Measurements from ENCODE around the gene FAM20A.

FAM20A gene

DNA sequence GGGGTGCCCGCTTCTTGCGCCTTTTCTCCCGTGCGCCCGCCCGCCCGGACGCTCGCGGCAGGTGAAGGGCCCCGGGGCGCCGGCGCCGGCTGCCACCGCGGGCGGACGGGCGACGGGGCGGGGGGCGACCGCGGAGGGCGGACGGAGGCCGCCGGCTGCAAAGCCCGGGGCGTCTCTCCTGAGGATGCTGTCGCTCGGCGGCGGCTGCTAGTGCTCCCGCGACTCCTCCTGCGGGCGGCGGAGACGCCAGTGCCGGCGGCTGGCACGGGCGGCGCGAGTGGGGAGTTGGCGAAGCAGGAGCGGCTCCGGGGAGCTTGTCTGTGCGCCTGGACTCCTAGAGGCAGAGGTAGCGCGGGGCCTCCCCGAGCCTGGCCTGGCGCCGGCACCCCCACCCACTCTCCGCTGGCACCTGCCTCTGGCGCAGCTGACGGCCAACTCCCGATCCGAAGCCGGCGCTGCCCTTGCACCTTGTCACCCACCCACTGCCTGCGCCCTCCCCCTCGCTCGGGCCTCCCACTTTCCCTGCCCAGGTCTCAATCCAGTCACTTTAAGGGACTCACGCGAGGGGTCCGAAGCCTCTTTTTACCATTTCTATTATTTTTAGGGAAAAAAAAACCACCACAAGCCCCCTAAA, at the start of gene FAM20A:
Gene FAM20A (minus strand): TSS at position 437 of the 634 bp plus-strand sequence. CDS start 701 bp downstream, outside the sequence.
- FAIRE-seq: no peak

DNA sequence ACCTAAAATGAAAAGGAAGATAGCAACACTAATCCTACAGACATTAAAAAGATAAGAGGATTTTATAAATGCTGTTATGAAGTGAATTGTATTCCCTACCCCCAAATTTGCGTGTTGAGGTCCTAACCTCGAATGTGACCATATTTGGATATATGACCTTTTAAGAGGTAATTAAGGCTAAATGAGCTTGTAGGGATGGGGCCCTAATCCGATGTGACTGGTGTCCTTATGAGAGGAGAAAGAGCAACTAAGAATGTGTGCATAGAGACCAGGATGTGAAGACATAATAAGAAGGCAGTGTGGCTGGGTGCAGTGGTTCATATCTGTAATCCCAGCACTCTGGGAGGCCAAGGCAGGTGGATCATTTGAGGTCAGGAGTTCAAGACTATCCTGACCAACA, 48.2 kb upstream of the FAM20A start:
- FAIRE-seq: no peak

DNA sequence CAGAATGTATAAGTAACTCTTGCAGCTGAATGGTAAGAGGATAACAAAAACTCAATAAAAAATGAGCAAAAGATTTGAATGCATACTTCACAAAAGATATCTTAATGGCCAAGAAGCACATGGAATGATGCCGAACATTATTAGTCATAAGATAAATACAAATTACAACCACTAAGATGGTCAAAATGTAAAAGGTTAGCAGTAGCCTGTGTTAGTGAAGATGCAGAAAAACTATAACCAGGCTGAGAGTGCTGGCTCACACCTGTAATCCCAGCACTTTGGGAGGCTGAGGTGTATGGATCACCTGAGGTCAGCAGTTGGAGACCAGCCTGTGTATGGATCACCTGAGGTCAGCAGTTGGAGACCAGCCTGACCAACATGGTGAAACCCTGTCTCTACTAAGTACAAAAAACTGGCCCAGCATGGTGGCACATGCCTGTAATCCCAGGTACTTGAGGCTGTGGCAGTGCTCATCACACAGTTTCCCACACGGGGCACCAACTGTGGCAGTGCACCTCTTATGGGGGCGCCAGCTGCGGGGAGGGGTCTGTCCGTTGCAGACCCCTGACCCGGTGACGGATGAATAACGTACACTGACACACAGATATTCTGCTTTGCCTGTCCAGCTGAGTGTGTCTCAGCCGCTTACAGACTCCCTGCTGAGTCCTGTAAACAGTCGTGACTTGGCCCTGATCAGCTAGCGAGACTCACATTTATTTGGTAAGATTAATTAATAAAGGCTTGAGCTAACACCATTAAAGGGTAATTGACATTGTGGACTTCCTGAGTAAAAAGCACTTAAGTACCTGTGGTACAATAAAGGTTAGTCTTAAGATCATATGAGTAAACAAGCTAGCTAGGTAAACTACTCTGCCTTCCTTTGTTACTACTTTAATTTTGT, 45.7 kb upstream of the FAM20A start:
- FAIRE-seq: no peak

GRCh38 chr17:68642118-68642412, 40.9 kb upstream of the FAM20A start:
- no peak for FAIRE-seq

DNA sequence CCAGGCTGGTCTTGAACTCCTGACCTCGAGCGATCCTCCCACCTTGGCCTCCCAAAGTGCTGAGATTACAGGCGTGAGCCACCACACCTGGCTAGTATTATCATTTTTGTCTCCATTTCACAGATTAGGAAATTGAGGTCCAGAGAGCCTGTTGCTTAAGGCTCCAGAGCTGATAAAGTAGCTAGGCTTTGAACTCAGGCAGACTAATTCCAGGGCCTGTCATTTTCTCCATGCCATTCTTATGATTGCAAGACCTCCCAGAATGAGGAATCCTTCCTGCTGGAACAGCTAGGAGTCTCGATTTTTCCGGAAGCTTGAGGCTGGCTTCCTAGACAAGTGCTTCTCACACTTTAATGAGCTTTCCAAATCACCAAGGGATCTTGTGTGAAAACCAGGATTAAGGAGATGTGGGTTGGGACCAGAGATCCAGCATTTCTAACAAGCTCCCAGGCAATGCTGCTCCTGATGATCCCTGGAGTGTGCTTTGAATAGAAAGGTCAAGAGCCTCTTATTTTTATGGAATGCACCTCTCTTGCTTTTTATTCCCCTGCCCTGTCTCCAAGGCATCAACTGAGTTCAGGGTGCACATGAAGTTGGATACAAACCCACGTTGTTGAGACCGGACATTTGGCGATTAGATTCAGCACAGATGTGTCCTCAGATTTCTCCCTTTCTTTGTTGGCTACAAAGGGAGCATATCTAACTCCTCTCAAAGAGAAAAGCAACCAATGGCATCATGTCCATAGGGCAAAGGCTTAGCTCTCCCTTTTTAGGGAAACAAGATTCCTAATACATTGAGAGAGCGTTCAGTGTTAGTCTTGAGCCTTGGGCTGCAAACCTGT, 40.3 kb upstream of the FAM20A start:
- no peak for FAIRE-seq

DNA sequence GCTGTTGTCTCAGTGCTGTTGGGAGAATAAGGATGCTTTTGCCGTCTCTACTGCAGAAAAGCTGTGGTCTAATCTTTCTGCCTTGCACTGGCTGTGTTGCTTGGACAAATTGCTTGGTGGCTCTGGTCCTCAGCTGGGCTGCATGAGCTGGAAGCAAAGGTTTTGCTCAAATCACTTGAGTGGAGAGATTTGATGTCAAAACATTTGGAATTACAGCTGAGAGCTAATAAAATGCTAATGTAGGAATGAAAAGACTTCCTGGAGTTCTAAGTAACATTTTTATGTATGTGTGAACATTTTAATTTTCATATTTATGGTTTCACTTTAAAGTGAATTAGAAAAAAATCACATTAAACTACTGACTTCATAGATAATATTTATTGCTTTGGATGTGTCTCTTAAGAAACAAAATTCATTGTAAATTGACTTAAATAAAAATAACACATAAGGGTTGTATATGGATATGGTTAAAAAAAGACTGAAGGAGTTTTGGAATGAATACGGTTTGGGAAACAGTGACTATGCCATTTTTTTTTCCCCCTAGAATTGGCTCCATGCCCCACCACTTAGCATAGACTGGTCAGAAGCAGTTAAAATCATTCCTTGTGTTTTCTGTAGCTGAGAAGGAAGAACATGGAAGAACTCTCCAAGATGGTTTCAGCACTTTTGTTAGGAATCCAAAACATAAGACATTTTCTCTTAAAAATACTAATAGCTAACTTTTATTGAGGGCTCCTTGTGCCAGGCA, 39.2 kb upstream of the FAM20A start:
- FAIRE-seq: peak; percentile 95

GRCh38 chr17:68634345-68634876, 33.2 kb upstream of the FAM20A start:
- no peak for FAIRE-seq

GRCh38 chr17:68628576-68628957, 27.4 kb upstream of the FAM20A start:
- FAIRE-seq: no peak

GRCh38 chr17:68627956-68628575, 26.9 kb upstream of the FAM20A start:
- no peak for FAIRE-seq

DNA sequence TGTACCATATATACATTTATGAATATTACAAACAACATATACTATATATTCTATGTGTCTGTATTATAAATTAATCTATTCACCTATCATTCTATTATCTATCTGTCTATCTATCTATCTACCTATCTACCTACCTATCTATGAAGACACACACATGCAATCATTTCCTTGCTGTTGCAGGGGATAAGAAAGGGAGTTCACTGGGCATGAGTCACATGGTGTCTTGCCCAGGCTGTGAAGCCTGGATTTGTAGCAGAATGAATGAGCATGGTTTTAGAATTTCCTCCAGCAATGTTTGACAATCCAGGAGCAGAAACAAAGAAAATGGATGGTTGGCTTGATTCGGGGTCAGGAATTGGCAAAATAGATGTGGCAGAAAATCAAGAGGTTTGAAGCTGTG, 23.2 kb upstream of the FAM20A start:
- FAIRE-seq: no peak

- no peak for FAIRE-seq
Observed at GRCh38 chr17:68623811-68624210, 22.6 kb upstream of the FAM20A start.

DNA sequence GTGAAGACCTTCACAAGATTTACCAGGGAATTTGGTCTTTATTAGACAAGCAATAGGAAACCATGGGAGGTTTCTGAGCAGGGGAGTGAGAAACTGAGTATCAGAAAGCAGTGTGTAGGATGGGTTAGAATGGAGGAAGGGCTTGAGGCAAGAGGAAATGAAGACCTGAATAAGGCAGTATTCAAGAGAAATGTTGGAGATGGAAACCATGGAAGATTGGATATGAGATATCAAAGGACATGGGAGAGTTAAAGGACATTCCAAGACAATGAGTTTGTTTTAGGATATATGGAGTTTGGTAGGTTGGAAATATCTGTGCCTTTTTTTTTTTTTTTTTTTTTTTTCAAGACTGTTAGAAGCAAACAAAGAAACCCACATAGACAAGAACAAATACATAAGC, 21.3 kb upstream of the FAM20A start:
- no peak for FAIRE-seq

DNA sequence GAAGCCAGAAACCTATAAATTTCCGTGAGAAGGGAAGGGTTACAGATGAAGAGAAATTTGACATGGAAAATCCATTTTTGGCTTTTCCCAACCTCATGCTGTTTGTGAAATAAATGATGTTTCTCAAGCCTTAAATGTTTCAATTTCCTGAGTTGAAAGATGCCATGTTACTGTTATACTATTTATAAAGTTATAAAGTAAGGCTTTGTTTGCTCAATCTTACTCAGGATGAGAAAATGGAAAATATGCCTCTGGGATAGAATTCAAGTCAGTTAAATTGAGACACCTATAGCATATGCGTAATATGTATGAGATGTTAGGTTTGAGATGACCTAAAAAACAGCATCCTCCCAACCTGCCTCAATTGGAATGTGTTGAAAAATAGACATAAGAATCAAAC, 19.9 kb upstream of the FAM20A start:
- no peak for FAIRE-seq

- FAIRE-seq: no peak
Observed at GRCh38 chr17:68616334-68616733, 15.2 kb upstream of the FAM20A start.

DNA sequence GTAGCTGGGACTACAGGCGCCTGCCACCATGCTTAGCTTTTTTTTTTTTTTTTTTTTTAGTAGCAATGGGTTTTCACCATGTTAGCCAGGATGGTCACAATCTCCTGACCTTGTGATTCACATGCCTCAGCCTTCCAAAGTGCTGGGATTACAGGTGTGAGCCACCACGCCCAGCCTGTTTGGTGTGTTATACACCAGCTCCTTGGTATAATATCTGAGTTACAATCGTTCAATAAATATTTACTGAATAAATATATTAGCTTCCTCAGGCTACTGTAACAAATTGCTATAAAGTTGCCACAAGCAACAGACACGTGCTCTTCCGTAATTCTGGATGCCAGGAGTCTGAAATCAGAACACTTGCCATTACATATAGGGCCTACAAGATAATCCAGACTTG, 13.6 kb upstream of the FAM20A start:
- FAIRE-seq: no peak

- no peak for FAIRE-seq
Observed at GRCh38 chr17:68613739-68614298, 12.7 kb upstream of the FAM20A start.

DNA sequence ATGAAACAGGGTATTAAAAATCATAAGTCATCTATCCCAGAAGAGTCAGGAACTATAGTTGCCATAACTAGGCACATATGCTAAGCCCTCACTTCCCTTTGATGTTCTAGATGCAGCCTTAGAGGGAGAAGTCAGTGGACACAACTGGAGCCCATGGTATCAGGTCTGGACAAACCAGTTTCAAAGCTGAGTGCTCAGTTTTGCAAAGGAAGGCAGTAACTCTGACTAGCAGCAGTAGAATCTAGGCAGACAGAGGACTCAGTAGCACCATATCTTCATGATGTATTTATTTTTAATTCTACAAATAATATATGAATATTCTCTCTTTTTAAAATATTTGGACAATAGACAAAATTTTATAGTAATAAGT, 11.7 kb upstream of the FAM20A start:
- FAIRE-seq: no peak

DNA sequence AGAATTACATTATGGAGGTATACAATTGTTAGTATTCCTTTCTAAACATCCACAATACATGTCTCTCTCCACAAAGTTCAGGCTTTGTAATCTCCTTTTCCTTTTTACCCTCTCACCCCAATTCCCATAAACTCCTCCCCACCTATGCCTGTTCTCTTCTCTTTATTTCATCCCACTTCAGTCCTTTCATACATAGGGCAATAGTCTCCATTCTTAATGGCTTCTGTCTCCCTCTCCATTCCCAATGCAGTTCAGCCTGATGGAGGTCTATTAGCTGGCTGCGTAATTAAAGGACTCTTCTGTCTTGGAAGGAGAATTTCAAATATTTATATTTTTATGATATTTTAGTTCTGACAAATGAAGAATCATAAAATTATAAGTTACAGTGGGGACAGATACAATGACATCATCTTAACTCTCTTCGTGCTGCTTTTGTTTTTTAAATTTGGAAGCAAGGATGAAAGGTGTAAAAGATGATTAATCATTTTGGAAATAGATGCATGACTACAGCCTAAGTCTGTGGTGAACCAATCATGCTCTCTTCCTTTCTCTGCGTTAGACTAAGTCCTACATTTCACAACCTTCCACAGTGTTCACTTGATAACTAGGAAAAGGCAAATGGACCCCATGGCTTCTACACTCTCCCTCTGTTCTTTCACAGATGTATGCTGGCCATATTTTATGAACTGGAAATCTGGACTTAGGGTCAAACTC, 11.2 kb upstream of the FAM20A start:
- FAIRE-seq: no peak

DNA sequence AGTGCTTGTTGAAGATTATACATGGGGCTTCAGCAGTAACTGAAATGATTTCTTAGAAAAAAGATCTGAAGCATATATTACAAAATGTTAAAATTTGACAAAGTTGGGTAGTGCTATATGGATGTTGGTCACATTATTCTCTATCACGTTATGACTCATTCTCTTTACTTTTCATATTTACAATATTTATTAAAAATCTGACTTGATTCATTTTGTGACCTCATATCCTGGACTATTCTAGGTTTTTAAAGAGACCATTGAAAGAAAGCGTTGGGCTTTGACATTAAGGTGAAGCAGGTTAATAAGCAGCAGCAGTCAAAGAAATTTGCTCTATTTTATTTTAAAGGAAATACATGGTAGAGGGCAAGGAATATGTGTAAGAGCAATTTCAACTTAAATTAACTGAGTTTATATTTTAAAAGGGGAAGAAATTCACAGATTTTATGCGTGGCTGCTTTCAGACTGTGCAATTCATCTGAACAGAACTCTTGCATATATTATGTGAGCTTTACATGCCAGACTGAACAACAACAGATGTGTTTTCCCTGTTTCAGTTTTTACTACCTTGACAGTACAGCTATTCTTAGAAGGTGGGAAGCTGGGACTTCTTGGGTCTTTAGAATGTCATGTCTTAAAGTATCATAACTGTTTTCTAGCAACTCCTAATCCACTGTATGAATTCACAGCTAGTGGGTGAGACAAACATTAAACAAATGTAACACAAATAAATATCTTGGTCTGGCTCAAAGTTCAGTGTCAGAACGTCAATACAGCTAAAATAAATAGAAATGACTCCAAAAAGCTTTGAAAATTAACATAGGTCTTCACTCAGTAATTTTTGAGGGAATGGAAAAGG, 10.4 kb upstream of the FAM20A start:
- no peak for FAIRE-seq

GRCh38 chr17:68610554-68610953, 9.4 kb upstream of the FAM20A start:
- FAIRE-seq: no peak
